GM12878 (cell line): ENCODE measurements around the gene STK33. TPM values are rescaled to one million over a fixed set of nuclear protein-coding genes. Genes with fewer than 3 reads are reported as not detected.
A peak's percentile ranks its signal among the peaks of the same experiment; 100 is the strongest.

ENCODE experiments used
- ATAC-seq: fragments of 200-7000 bp; cut with Tn5 transposase; 3 replicates; pipeline ENCODE4 v1.9.1; 2020; ENCODE audit warnings: mild to moderate bottlenecking, moderate library complexity
- BruUV-seq: library from RNA; stranded (reverse); fragments of 400-500 nt; replicated peaks from 2 replicates; lab custom pipeline; 2021; lab: Mats Ljungman, UMichigan
- CTCF ChIA-PET: fragments of 300-600 bp; sonication (Branson Sonifier 250); formaldehyde crosslinking; extraction: SDS; loops from one replicate; lab custom pipeline; 2021; ENCODE audit warnings: inconsistent platforms; lab: Yijun Ruan, JAX
- POLR2A ChIA-PET: fragments of 350-600 bp; formaldehyde crosslinking; extraction: SDS; loops from one replicate; lab custom pipeline; 2021; ENCODE audit warnings: inconsistent platforms; lab: Charles Lee
- RAD21 ChIA-PET: fragments of 300-600 bp; sonication (Branson Sonifier 250); formaldehyde crosslinking; loops from one replicate; lab custom pipeline; 2023; ENCODE audit warnings: antibody characterized with exemption; ENCODE audit not compliant: unreplicated experiment; lab: Charles Lee
- SMC1A ChIA-PET: fragments of 300-600 bp; sonication (Branson Sonifier 250); formaldehyde crosslinking; loops from one replicate; lab custom pipeline; 2023; ENCODE audit not compliant: unreplicated experiment, uncharacterized antibody; lab: Charles Lee
- DNase-seq: peaks from one replicate; pipeline ENCODE4 v3.0.0-alpha.2; 2011; ENCODE audit warnings: low read depth, low spot score
- FAIRE-seq: peaks from 3 replicates; lab custom pipeline; 2011; peaks lifted over from hg19 to GRCh38; lab: Jason Lieb, UNC
- H2AFZ ChIP-seq: 2 replicates; pipeline ENCODE4 v1.6.0; 2011; ENCODE audit warnings: low read depth, low read length, control low read depth; ENCODE audit not compliant: control insufficient read depth
- H3K27ac ChIP-seq: 2 replicates; pipeline ENCODE4 v1.5.1; 2011; ENCODE audit warnings: control low read depth; ENCODE audit not compliant: control insufficient read depth, insufficient read depth
- H3K27me3 ChIP-seq, 2 experiments: replicated peaks in 1 of 2; 2 replicates each; pipeline versions ENCODE4 v1.6.0 to v1.6.1; 2011; ENCODE audit warnings: low read length in 1 of 2; ENCODE audit not compliant: control insufficient read depth in 2 of 2, insufficient read depth in 2 of 2
- H3K36me3 ChIP-seq, 2 experiments: 2 replicates each; pipeline ENCODE4 v1.5.1; 2011; ENCODE audit warnings: low read length in 1 of 2; ENCODE audit not compliant: control insufficient read depth in 2 of 2, insufficient read depth in 2 of 2
- H3K4me1 ChIP-seq: 2 replicates; pipeline ENCODE4 v1.6.1; 2011; ENCODE audit warnings: mild to moderate bottlenecking, low read length, moderate library complexity, mixed read lengths; ENCODE audit not compliant: control insufficient read depth, insufficient read depth
- H3K4me2 ChIP-seq: 2 replicates; pipeline ENCODE4 v1.6.0; 2011; ENCODE audit warnings: control low read depth; ENCODE audit not compliant: control insufficient read depth, insufficient read depth
- H3K4me3 ChIP-seq: fragments of 200-600 bp; sonication (generic); 2 replicates; pipeline ENCODE4 v1.5.1; 2016
- H3K79me2 ChIP-seq: 2 replicates; pipeline ENCODE4 v1.6.0; 2011; ENCODE audit warnings: low read length; ENCODE audit not compliant: control insufficient read depth, insufficient read depth
- H3K9ac ChIP-seq: 2 replicates; pipeline ENCODE4 v1.8.0; 2011; ENCODE audit warnings: low read length, control low read depth, mixed read lengths; ENCODE audit not compliant: control insufficient read depth, insufficient read depth
- H3K9me3 ChIP-seq: replicated peaks from 3 replicates; pipeline ENCODE4 v1.5.1; 2011; ENCODE audit warnings: mild to moderate bottlenecking, low read length; ENCODE audit not compliant: control insufficient read depth, insufficient read depth
- H4K20me1 ChIP-seq: 2 replicates; pipeline ENCODE4 v1.6.0; 2011; ENCODE audit not compliant: control insufficient read depth, insufficient read depth
- CREB1 ChIP-seq: IDR thresholded peaks from 2 replicates; pipeline ENCODE4 v1.6.1; 2012; ENCODE audit warnings: low read depth, mild to moderate bottlenecking, inconsistent platforms
- E2F4 ChIP-seq: IDR thresholded peaks from 2 replicates; pipeline ENCODE4 v1.6.1; 2012; ENCODE audit warnings: low read depth, low read length, improper control_type of control experiment
- HDAC6 ChIP-seq: fragments of 200-600 bp; sonication (generic); IDR thresholded peaks from one replicate; pipeline ENCODE4 v1.8.0; 2017; ENCODE audit warnings: antibody characterized with exemption; ENCODE audit not compliant: unreplicated experiment
- NKRF ChIP-seq: fragments of 450-650 bp; conservative IDR thresholded peaks from 2 replicates; pipeline ENCODE4 v1.6.1; 2017; ENCODE audit warnings: mild to moderate bottlenecking, moderate library complexity
- PKNOX1 ChIP-seq: fragments of 450-650 bp; IDR thresholded peaks from 2 replicates; pipeline ENCODE4 v1.6.1; 2016; ENCODE audit warnings: mild to moderate bottlenecking
- RAD51 ChIP-seq: fragments of 450-650 bp; IDR thresholded peaks from 2 replicates; pipeline ENCODE4 v1.6.1; 2016; ENCODE audit warnings: moderate library complexity, mild to moderate bottlenecking, inconsistent platforms
- USF1 ChIP-seq: IDR thresholded peaks from 2 replicates; pipeline ENCODE4 v1.6.1; 2011; ENCODE audit warnings: borderline replicate concordance, low read depth, mild to moderate bottlenecking, moderate library complexity, mixed read lengths, low read length; ENCODE audit not compliant: insufficient read depth; ENCODE audit errors: extremely low read length
- ZNF622 ChIP-seq: fragments of 450-650 bp; IDR thresholded peaks from 2 replicates; pipeline ENCODE4 v1.6.1; 2017; ENCODE audit warnings: mild to moderate bottlenecking, inconsistent platforms
- WGBS: methylation state at CpG from one replicate; pipeline ENCODE4 v1.1.6; 2016; ENCODE audit warnings: low lambda C conversion rate; ENCODE audit not compliant: insufficient replicate concordance, insufficient coverage; ENCODE audit errors: missing lambda C conversion rate; 5-methylcytosine and 5-hydroxymethylcytosine counted together
- in situ Hi-C: fragments of 300-500 bp; cut with MboI; formaldehyde crosslinking; loops from 9 replicates; pipeline ENCODE4 v1.14.3; 2018; ENCODE audit warnings: mixed read lengths
- intact Hi-C: fragments of 100-400 bp; cut with micrococcal nuclease; formaldehyde crosslinking; loops from one replicate; pipeline ENCODE4 v1.14.2; 2022; ENCODE audit not compliant: unreplicated experiment
- polyA plus RNA-seq, 11 experiments: library from polyadenylated mRNA; depleted of rRNA in 4 of 11; unstranded in 6 of 11; stranded (reverse) in 5 of 11; fragments of >200 nt; fragmentation: Nextera tagmentation in 4 of 11; fragmentation: Illumina TruSeq in 1 of 11; extraction: Ambion mirVana in 4 of 11; extraction: Trizol in 1 of 11; gene quantifications; 1 replicate in 1 of 11; 2 replicates in 10 of 11; pipeline versions ENCODE4 v1.2.1 to v1.2.3, GENCODE V29; 2011 to 2016; ENCODE audit warnings: inconsistent platforms in 2 of 11, missing spikeins in 2 of 11, low read depth in 1 of 11
- total RNA-seq, 4 experiments: library from RNA; depleted of rRNA in 3 of 4; stranded (reverse); fragments of >200 nt in 3 of 4; fragmentation: Illumina TruSeq in 1 of 4; extraction: Trizol in 1 of 4; gene quantifications; 2 replicates each; pipeline versions ENCODE4 v1.2.1 to v1.2.3, GENCODE V29; 2013 to 2021

The STK33 gene
- total and polyA plus RNA-seq, 10 of the 15 experiments (the other 5 are each of a cell fraction or from before 2014, with no cell fraction given) = 5.2 to 27.3 (median 18.3) TPM

GRCh38 chr11:8359521-8359920 is 234.5 kb downstream of the STK33 start (continued):
- no peak for TF ChIP-seq NKRF
- no peak for TF ChIP-seq HDAC6
- no peak for TF ChIP-seq E2F4
- TF ChIP-seq ZNF622 = no peak
- TF ChIP-seq, all 136 proteins: peak for 0

GRCh38 chr11:8357891-8358566 is 236.0 kb downstream of the STK33 start:
- BruUV-seq = no TSS peak
- ChIA-PET CTCF (no interaction called here), SMC1A (no interaction called here), RAD21 (no interaction called here), POLR2A (no interaction called here)
- Histone ChIP-seq H3K27me3 (no peaks in the 10 kb centered on the region), H3K4me3 (no peak overlapping the region), H3K79me2 (no peaks in the 10 kb centered on the region), H2AFZ (no peak overlapping the region), H4K20me1 (no peaks in the 10 kb centered on the region), H3K4me2 (no peak overlapping the region), H3K9ac (no peak overlapping the region), H3K9me3 (no peaks in the 10 kb centered on the region), H3K36me3 (no peaks in the 10 kb centered on the region), H3K4me1 (peaks cover 12% of the 10 kb centered on the region), H3K27ac (no peak overlapping the region)
- WGBS = 52% methylated on average over 13 of the region's 13 CpGs
- in situ Hi-C loops (no loop called here), intact Hi-C loops (no loop called here)
- TF ChIP-seq CREB1 = no peak
- TF ChIP-seq USF1 = no peak
- no peak for TF ChIP-seq RAD51
- 0 out of 2 replicates have a peak, but pooled peaks have one; percentile 27 for TF ChIP-seq PKNOX1
- FAIRE-seq (no peak), ATAC-seq (no peak), DNase-seq (no peak)
